GM19043 (cell line): ENCODE measurements around the gene TMEM255B.
A peak's percentile ranks its signal among the peaks of the same experiment; 100 is the strongest.
"Not testable (repeated sequence)": the region's sequence is repeated elsewhere in the genome, so short reads cannot be mapped to it uniquely, and the experiment has no call there.

Experiments
- ATAC-seq: cut with Tn5 transposase; IDR thresholded peaks from one replicate; pipeline ENCODE4 v1.9.1; 2021; ENCODE audit warnings: low read depth; ENCODE audit not compliant: unreplicated experiment

Gene TMEM255B

DNA sequence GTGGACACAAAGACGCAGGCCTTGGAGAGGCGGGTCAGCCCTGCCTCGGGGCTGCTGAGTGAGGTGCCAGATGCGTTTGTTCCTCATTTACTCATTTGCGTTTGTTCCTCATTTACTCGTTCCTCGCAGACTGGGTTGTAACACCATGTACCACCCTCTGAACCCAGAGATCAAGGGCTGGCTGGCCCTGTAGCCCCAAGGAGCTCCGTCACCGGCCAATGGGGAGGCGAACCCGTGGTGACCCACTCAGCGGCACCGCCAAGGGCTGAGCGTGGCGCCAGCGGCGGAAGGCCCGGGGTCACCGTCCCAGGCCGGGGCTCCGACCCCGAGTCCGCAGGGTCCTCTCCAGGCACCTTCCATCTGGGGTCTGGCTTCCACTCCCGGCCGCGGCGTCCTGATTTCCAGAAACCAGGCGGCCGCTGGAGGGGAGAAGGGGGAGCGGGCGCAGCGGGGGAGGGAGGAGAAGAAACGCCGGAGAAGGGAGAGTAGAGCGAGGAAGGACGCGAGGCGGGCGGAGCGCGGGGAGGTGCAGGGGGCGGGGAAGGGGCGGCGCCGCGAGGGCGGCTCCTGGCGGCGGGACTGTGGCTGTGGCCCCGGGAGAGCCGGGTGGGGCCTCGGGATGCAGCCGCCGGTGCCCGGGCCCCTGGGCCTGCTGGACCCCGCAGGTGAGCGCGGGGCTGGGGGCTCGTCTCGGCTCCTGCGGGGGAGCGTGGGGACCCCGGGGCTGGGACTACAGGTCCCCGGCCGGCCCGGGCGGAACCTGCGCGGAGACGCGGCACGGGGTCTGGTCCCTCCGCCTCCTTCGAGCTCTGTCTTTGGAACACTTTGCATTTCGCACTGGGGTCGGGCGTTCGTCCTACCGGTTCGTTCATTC is at the start of gene TMEM255B:
TSS of gene TMEM255B (plus strand) at position 576 of the 874 bp plus-strand sequence. CDS start at position 620, 44 bp downstream.
- peak; percentile 79 for ATAC-seq

DNA sequence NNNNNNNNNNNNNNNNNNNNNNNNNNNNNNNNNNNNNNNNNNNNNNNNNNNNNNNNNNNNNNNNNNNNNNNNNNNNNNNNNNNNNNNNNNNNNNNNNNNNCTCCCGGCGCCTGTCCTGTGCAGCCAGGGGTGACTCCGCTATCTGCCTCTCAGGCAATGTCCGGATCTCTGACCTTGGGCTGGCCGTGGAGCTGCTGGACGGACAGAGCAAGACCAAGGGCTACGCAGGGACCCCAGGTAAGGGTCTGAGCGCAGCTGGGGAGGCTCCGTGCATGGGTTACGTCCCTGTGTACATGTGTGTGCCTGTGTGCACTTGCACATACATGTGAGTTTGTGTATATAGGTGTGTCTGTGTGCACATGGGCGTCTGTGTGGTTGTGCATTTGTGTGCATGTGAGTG is 36.1 kb upstream of the TMEM255B start:
- no peak for ATAC-seq

DNA sequence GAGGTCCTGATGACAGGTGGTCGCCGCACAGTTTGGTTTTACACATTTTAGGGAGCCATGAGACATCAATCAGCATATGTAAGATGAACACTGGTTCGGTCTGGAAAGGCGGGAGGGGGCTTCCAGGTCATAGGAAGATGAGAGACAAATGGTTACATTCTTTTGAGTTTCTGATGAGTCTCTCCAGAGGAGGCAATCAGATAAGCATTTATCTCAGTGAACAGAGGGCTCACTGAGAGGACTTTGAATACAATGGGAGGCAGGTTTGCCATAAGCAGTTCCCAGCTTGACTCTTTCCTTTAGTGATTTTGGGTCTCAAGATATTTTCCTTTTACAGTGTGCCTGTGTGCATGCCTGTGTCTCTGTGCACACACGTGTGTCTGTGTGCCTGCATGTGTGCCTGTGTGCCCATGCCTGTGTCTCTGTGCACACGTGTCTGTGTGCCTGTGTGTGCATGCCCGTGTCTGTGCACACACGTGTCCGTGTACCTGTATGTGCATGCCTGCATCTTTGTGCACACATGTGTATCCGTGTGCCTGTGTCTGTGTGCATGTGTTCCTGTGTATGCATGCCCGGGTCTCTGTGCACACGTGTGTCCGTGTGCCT is 35.5 kb upstream of the TMEM255B start:
- no peak for ATAC-seq

DNA sequence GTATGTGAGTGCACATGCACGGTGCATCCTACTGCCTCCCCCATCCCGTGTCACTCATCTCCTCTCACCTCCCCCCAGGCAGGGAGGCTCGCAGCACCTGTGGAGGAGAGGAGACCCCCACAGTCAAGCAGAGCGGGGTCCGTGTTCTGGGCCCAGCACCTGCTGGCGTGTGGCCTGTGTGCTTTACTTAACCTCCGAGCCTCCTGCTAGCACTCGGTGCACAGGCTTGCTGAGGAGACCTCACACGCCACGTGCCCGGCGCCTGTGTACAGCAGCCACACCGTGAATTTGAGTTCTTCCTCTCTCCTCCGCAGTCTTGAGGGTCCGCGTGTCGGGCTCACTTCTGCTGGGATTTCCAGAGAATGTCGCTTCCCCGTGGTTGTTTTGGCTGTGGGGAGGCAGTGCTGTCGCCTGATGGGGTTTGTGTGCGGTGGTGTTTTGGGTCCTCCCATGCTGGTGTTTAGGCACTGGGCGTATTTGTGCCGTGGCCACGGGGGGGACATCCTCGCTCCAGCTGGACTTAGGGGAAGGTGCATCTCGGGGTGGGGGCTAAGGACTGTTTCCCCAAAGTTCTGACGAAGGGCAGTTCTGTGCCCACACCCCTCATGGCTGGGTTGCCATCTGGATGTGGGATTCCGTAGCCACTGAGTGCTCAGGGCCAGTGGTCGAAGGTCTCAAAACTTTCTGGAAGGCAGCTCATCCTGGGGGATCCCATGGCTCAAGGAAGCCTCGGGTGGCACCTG is 34.8 kb upstream of the TMEM255B start:
- ATAC-seq = no peak

DNA sequence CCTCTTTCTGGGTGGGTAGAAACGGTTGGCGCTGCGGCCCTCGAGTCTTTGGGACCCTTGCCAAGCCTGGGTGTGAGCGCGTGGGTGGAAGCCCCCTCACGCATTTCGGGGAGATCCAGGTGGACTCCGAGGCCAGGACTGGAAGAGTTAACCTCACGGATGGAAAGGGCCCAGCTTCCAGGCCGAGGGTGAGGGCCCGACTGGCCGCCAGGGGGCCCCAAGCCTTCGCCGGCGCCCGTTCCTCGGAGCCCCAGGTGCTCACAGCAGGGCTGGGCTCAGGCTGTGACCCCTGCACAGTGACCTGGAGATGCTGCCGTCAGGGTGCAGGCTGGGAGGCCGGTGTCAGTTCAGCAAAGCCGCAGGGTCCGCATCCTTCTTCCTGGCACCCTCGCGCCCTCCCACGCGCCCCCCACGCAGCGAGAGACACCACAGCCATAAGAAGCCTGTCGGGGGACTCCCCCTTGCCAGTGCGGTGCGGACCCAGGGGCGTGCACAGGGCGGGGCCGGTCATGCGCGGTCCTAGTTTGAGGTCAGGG is 34.2 kb upstream of the TMEM255B start:
- ATAC-seq = peak; percentile 87

DNA sequence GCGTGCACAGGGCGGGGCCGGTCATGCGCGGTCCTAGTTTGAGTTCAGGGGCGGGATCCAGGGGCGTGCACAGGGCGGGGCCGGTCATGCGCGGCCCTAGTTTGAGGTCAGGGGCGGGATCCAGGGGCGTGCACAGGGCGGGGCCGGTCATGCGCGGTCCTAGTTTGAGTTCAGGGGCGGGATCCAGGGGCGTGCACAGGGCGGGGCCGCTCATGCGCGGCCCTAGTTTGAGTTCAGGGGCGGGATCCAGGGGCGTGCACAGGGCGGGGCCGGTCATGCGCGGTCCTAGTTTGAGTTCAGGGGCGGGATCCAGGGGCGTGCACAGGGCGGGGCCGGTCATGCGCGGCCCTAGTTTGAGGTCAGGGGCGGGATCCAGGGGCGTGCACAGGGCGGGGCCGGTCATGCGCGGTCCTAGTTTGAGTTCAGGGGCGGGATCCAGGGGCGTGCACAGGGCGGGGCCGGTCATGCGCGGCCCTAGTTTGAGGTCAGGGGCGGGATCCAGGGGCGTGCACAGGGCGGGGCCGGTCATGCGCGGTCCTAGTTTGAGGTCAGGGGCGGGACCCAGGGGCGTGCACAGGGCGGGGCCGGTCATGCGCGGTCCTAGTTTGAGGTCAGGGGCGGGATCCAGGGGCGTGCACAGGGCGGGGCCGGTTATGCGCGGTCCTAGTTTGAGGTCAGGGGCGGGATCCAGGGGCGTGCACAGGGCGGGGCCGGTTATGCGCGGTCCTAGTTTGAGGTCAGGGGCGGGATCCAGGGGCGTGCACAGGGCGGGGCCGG is 33.5 kb upstream of the TMEM255B start:
- not testable (repeated sequence) for ATAC-seq

DNA sequence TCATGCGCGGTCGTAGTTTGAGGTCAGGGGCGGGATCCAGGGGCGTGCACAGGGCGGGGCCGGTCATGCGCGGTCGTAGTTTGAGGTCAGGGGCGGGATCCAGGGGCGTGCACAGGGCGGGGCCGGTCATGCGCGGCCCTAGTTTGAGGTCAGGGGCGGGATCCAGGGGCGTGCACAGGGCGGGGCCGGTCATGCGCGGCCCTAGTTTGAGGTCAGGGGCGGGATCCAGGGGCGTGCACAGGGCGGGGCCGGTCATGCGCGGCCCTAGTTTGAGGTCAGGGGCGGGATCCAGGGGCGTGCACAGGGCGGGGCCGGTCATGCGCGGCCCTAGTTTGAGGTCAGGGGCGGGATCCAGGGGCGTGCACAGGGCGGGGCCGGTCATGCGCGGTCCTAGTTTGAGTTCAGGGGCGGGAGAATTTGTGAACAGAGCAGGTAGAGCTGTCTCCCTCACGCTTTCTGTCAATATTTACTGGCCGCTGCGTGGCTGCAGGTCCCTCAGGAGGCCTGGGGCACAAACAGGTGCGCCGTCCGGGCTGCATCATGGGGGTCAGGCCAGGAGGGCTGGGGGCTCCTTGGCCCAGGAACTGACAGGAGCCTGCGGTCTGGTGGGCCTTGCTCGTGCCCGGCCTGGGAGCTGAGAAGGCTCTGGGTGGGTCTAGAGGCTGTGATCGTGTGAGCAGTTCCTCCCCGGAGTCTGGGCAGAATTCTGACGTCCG is 32.8 kb upstream of the TMEM255B start:
- ATAC-seq = not testable (repeated sequence)

DNA sequence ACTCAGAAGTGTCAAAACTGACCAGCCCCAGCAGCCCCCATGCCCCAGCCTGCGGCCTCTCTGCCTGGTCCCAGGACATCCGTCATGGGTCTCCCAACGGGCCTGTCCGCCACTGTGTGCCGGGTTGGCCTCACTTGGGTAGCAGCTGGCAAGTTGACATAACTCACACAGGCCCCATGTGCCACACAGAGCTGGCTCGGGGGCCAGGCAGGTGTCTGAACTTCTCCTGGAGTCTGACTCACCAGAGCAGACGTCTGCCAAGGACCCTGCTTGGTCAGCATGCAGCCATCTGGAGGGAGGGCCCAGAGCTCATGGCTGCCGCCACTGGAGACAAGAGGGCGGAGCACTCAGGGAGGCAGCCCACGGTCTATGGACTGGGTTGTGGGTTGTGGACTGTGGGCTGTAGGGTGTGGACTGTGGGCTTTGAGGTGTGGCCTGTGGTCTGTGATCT is 32.0 kb upstream of the TMEM255B start:
- ATAC-seq = no peak

DNA sequence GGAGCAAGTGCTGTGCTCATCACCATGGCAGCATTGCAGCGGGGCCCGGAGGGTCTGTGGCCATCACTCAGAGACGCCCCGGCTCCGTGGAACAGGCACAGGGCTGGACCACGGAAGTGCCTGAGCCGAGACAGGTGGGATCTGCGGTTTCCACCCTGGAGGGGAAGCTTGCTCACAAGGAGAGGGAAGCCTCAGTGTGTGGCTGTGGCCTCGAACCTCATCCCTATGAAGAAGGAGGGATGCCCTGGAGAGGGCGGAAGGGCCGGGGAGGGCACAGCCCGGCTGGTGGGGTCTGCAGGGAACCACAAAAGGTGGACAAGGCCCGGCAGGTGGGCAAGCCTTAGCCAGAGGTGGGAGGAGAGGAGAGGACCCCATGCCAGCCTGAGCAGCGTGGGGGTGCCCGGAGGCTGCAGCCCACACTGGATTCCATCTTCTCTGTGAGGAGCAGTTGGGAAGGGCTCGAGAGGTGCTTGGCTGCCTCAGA is 30.4 kb upstream of the TMEM255B start:
- no peak for ATAC-seq

DNA sequence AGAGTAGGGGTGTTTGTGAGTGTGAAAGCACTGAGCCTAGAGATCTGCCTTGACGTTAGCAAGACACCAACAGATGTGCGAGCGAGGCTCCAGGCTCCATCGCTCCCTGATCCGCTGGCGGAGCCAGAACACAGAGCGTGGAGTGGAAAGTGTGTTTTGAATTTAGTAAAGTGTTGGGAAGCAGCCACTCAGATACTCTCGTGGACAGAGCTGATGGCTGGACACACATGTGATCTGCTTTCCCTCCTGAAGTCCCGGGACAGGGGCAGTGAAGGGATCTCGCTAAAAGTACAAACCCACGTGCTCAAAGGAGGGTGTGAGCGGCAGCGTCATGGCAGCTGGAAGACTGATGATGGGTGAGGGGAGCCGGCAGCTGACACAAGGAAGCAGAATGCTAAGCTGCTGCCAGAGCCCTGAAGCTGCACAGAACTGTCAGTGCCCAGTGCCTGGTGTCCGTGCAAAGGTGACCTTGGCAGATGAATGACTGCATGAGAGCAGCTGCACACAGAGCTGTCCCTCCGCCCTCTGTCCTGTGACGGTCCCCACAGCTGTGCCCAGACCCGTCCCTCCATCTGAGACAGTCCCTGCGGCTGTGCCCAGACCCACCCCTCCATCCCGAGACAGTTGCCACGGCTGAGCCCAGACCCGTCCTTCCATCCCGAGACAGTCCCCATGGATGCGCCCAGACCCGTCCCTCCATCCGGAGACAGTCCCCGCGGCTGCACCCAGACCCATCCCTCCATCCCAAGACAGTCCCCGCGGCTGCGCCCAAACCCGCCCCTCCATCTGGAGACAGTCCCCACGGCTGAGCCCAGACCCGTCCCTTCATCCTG is 29.6 kb upstream of the TMEM255B start:
- no peak for ATAC-seq

DNA sequence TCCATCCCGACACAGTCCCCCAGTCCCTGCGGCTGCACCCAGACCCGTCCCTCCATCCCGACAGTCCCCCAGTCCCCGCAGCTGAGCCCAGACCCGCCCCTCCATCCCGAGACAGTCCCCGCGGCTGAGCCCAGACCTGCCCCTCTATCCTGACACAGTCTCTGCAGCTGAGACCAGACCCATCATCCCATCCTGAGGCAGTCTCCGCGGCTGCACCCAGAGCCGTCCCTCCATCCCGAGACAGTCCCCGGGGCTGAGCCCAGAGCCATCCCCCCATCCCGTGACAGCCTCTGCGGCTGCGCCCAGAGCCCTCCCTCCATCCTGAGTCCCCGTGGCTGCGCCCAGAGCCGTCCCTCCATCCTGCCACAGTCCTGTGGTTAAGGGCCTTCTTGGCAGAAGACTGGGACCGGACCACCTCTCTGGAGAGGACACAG is 28.8 kb upstream of the TMEM255B start:
- ATAC-seq = no peak

DNA sequence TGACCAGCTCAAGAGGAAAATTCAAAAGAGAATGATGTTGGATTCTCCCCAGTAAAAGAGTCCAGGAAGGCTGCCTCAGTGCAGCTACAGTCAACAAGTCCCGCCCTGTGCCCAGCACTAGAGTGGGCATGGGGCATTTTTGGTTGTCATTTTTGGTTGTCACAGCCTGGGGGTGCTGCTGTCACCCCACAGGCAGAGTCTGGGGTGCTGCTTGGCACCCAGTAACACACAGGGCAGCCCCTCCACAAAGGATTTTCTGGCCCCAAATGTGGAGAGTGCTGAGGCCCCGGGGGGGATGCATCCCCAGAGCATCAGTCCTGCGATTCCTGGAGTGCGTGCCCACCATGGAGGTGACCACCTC is 28.2 kb upstream of the TMEM255B start:
- no peak for ATAC-seq

DNA sequence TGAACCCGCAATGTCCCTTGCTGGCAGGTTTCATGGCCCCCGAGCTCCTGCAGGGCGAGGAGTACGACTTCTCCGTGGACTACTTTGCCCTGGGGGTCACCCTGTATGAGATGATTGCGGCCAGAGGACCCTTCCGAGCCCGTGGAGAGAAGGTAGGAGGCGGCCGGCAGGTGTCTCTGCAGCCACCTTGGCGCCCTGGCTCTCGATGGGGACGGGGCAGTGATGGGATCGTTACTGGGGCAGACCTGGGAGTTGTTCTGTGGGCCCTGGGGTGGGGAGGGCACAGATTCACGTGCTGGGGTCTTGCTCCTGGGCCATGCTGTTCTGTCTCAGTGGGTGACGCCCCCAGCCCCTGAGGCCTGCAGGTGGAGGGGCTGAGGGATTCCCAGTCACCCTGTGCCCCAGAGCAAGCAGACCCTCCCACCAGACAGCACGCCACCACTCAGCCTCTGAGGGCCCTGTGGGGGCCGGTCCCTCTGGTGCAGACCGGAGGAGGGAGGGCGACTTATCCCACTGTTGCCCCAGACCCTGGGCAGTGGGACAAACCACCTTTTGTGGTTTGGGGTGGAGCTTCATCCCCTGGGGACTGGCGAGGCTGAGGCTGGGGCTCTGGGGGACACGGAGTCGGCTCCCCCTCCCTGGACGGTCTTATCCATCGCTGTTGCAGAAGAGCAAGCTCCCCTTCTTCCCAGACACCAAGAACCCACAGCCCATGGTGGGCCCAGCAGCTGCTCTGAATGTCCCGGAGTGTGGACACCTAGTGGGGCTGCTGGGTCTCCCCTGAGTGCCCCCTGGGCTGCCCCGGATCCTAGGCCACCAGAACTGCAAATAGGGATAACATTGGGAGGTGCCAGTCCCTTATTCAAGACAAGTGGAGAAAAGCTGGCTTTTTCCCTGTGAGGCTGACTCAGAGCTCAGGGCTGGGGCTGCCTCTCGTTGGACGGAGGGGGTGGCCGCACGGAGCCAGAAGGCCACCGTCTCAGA is 27.5 kb upstream of the TMEM255B start:
- ATAC-seq = no peak

DNA sequence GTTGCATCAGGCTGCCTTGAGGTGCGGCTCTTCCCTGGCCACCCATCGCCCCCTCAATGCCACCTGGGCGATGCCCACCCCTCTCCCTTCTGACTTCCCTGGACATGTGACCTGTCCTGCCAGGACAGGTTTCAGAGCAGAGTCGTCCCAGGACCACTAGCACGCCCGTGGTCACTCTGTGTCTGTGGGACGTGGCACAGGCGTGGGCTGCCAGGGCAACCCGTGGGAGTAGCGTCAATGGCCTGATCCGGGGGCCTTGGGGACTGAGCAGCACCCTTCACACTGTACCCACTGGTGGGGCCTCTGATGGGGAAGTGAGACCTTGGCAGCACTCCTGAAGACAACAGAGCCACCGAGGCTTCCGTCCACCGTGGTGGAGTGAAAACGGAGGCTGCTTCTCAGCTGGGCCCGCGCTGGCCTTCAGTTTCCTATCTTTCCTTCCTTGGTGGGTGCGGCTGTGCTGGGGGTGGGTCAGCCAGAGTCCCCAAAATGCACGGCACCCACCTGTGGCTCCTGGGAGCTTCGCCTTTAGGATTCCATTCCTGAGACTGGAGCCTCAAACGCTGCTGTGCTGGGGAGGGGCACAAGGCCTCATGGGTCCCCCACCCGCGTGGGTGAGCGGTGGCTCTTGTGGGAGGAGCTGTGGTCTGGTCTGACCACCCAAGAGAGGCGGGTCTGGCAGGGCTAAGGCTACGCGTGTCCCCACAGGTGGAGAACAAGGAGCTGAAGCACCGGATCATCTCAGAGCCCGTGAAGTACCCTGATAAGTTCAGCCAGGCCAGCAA is 26.7 kb upstream of the TMEM255B start:
- no peak for ATAC-seq

DNA sequence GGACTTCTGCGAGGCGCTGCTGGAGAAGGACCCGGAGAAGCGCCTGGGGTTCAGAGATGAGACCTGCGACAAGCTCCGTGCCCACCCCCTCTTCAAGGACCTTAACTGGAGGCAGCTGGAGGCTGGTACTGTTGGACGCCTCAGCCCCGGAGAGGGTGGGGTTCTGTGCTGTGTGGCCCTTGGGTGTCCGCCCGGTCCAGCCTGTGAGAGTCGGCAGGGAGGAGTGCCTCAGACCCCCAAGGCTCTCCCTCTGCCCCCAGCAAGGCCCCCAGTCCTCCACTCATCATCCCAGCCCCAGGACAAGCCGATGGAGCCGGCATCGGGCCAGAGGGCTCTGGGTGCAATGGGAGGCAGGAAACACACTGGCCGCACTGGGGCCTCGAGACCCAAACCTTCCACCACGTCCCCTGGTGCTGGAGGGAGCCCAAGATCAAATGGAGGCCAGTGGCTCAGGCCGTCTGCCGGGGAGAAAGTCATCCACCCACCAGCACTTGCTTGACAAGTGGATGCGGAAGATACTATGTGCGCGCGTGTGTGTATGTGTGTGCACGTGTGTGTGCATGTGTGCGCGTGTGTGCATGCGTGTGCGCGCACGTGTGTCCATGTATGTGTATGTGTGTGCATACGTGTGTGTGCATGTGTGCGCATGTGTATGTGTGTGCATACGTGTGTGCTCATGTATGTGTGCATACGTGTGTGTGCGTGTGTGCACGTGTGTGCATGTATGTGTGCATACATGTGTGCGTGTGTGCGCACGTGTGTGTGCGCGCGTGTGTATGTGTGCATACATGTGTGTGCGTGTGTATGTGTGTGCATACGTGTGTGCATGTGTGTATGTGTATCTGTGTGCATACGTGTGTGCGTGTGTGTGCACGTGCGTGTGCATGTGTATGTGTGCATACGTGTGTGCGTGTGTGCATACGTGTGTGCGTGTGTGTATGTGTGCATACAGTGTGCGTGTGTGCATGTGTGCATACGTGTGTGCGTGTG is 25.8 kb upstream of the TMEM255B start:
- no peak for ATAC-seq
